Endometrial microvascular endothelial cells (primary cell): ENCODE data around the gene NT5DC1. TPM values are rescaled to one million over a fixed set of nuclear protein-coding genes. Genes with fewer than 3 reads are reported as not detected.

Source experiments
- in situ Hi-C: cut with HindIII; loops from 2 replicates; pipeline ENCODE4 v1.10.0; 2017; ENCODE audit warnings: low sequenced_read_pairs, low pct_unique_long_range_greater_than_20kb; ENCODE audit errors: inconsistent ontology term
- total RNA-seq: library from RNA; depleted of rRNA; stranded (reverse); fragments of >200 nt; gene quantifications from one replicate; pipeline ENCODE4 v1.2.3, GENCODE V29; 2015; ENCODE audit errors: inconsistent ontology term

The NT5DC1 gene
- total RNA-seq, 1 donor from 2014 or later: 9.7 TPM

DNA sequence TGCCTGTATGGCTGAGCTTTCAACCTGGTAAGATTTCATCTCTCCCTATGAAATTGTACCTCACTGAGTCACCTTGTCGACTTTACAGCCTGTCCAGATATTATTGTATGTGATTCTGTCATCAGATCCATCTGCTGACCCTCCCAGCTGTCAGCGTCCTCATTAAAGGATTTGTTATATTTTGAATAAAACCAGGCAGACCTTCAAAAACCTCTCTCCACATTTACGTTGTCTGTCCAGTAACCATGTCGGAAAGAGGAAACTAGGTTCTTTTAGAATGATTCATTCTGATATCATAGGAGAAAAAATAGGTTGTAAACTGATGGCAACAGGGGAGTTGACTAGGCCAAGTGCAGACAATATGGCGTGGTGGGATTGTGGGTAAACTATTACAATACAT lies 114.8 kb downstream of the NT5DC1 start:
- in situ Hi-C loops: no loop called here

DNA sequence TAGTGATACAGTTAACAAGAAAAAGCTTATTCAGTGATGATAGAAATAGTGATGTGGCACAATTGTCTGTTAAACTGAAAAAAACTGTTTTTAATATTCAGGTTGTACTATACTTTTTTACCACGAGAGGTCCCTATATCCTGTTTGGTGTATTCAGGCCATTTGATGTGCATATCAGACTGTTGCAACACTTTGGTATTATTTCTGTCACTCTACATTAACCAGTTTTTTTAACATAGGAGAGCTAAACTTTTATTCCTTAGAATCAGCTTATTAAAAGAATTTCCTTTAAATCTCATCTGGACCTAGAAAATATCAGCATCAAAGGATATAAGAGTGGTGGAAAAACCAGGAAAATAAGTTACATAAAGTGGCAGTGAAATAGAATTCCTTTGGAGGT lies 116.4 kb downstream of the NT5DC1 start:
- in situ Hi-C loops: no loop called here

DNA sequence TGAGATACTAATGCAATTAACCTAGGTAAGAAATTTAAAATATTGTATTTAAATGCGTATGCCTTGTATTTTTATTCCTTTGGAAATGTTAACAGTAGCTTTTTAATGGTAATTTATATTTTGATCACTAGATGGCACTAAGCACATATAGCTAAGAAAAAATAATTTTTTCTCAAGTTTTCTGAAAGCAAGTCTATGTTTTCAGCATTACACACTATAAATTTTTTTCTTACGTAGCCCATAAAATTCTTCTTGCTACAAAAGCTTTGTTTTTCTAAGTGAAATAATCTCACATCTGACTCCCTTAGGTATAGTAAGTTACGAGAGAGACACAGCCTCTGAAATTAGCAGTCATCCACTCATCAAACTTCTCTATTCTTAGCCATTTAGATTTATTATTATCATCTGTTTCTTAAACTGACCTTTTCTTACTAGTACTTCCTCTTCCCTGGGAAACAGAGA lies 117.5 kb downstream of the NT5DC1 start:
- in situ Hi-C loops: no loop called here

DNA sequence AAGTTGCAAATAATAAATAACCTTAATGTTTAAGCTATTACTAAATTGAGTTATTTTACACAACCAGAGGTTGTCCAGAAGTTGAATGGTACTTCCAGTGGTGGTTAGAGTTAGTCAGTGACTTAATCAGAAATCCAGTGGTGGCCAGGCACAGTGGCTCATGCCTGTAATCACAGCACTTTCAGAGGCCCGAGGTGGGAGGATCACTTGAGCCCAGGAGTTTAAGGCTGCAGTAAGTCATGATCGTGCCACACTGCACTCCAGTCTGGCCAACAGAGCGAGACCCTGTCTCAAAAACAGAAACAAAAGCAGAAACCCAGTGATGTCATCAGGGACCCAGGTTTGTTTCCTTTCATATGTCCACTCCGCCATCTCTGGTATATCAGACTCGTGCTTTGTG lies 118.2 kb downstream of the NT5DC1 start:
- in situ Hi-C loops: no loop called here

- in situ Hi-C loops: no loop called here
These were observed 120.4 kb downstream of the NT5DC1 start for GRCh38 chr6:116221067-116221466.

DNA sequence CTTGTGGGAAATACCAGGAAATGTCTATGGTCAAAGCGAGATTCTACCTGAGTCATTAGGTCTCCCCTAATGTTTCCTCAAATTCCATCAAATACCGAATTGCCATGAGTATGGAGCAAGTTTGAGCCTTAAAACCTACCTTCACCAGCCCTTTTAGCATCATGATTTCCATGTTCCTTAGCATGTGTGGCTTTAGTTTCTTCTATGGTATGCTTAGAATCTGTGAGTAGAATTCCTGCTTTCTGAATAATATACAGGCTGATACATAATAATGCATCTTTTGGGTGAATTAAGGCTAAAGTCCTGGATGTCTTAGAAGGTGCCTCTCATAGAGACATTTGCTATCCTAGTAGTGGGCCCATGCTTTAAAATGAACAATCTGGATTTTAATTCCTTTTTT lies 121.3 kb downstream of the NT5DC1 start:
- in situ Hi-C loops: no loop called here

GRCh38 chr6:116223355-116223754 lies 122.7 kb downstream of the NT5DC1 start:
- in situ Hi-C loops: no loop called here

DNA sequence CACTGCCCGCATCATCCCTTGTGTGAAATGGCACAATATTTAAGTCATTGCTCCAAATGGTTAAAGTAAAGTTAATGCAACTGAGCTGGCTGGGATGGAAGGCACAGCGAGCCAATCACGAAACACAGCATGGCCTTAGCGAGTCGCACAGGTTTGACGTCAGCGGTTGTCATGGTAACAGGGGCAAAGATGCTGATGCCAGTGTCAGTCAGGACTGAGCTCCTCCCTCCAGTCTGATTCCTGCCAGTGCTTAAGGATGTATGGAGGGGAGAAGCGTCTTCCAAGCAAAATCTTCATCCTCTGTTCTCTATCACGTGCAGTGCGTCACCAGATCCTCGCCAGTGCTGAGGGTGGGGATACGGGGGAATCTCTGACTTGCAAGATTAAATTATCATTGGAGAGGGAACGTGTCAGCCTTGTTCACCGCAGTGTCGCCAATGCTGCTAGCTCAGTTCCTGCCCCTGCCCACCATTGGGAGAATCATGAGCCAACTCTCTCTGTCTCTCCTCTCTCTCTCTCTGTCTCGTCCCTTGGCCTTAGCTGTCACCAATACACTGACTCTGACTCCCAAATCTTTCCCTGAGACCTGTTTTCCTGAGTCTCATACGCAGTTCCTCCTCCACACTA lies 128.7 kb downstream of the NT5DC1 start:
- in situ Hi-C loops: no loop called here

DNA sequence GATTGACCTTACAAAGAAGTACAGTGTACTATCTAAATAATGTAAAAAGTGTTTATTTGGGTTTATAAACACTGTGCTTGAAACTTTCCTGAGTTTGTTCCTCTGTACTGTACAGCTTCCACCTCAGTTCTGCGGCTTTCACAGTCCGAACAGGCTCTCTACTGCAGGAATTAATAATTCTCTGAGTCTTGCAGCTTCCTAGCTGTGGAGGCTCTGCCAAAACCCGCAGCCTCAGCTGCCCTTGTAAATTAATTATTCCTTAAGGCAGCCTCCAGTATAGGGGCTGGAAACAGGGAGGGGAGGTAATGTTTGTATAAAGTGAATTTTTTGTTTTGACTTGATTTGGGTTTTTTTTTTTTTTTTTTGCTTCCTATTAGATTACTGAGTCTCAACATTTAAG lies 134.0 kb downstream of the NT5DC1 start:
- in situ Hi-C loops: no loop called here

DNA sequence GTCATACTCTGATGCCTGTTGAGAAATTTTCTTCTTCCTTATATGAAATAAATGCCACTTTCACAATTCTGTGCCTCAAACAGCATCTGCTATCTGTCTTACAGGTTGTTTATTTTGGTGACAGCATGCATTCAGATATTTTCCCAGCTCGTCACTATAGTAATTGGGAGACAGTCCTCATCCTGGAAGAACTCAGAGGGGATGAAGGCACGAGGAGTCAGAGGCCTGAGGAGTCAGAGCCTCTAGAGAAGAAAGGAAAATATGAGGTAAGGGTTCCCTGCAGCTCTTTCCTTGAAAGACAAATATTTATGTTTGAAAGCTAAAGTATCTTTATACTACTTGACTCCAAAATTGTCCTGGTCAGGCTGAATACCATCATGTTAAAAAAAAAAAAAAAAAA lies 137.4 kb downstream of the NT5DC1 start:
- in situ Hi-C loops: no loop called here

GRCh38 chr6:116239256-116239655 lies 138.6 kb downstream of the NT5DC1 start:
- in situ Hi-C loops: no loop called here

- in situ Hi-C loops: no loop called here
These were observed 139.2 kb downstream of the NT5DC1 start for GRCh38 chr6:116239856-116240255.

- in situ Hi-C loops: no loop called here
These were observed 143.6 kb downstream of the NT5DC1 start for GRCh38 chr6:116244284-116244683.

- in situ Hi-C loops: no loop called here
These were observed 145.4 kb downstream of the NT5DC1 start for GRCh38 chr6:116246089-116246488.

GRCh38 chr6:116247285-116247684 lies 146.6 kb downstream of the NT5DC1 start:
- in situ Hi-C loops: no loop called here

GRCh38 chr6:116248577-116248976 lies 147.9 kb downstream of the NT5DC1 start:
- in situ Hi-C loops: no loop called here

DNA sequence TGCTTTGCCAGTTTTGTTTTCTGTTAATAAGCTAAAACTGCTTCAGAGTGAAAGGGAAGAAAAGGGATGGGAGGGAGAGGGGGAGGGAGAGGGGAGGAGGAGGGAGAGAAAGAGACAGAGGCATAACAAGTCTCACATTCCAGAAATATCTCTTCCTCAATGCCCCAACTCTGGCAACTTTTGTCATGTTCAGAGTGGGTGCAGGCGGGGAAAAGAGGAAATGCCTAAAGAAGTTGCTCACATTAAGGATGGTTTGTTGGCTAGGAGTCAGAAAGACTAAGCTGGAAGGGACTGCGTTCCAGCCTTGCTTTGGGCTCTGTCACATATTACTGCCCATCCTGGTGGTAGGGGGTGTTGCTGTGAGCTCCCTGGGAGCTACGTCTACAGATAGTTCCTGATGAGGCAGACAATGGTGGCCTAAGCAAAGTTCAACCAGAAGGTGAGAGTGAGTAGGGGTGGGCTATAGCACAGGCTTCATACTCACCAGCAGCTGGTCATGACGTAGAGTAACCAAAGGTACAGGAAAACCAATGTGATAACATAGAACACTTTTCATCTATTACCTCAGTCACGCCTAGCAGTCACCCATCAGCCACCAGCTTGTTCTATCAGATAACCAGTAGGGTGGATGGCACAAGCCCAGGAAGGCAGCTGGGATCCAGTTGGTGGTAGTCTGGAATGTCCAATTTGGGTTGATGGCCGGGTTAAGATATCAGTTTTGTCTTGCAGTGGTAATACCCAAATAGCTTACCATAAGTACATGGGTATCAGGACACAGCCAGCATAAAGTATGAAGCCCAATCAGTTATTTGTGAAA lies 151.1 kb downstream of the NT5DC1 start:
- in situ Hi-C loops: no loop called here

DNA sequence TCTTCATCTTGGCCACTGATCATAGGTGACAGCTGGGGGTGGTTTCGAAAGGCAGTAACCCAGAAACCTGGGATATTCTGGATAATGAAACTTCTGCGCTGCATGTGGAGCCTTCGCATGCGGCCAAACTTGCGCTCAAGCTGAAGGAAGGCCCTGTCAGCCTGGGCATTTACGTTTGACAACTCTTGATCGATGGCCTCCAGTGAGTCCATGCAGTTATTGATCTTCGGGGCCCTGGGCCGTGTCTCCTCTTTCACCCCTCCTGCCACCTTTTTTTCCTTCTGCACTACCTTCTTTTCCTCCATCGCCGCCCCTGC lies 152.5 kb downstream of the NT5DC1 start:
- in situ Hi-C loops: no loop called here

GRCh38 chr6:116253505-116254296 lies 153.0 kb downstream of the NT5DC1 start, which contains the start of gene TSPYL4:
Gene TSPYL4, minus strand, starts transcription at chr6:116254075. Its CDS starts 67 bp downstream, at chr6:116254008.
- in situ Hi-C loops: no loop called here
